HT-29 (cell line): ENCODE results near the gene MCCC1. TPM values are rescaled to one million over a fixed set of nuclear protein-coding genes. Genes with fewer than 3 reads are reported as not detected.

Experiments
- DNase-seq: peaks from one replicate; pipeline ENCODE4 v3.0.0-alpha.2; 2015; ENCODE audit warnings: low spot score
- total RNA-seq: library from RNA; depleted of rRNA; stranded (reverse); fragments of >200 nt; shearing (Covaris generic); gene quantifications from 2 replicates; pipeline ENCODE4 v1.2.3, GENCODE V29; 2014; rRNA removed

The MCCC1 gene
- total RNA-seq, 1 experiment from 2014 or later, result 16.2 TPM

- no peak for DNase-seq
These were observed 115.4 kb downstream of the MCCC1 start for GRCh38 chr3:182983876-182984275.

GRCh38 chr3:182981038-182981380, 118.3 kb downstream of the MCCC1 start:
- no peak for DNase-seq

GRCh38 chr3:182980204-182981037, 118.9 kb downstream of the MCCC1 start, which contains the start of gene DCUN1D1:
Gene DCUN1D1, minus strand, starts transcription at chr3:182980538. Its CDS starts 49 bp downstream, at chr3:182980489.
- DNase-seq, result peak; percentile 67

GRCh38 chr3:182979674-182980191, 119.6 kb downstream of the MCCC1 start:
- DNase-seq, result peak; percentile 53

- DNase-seq, result peak; percentile 47
These were observed 120.1 kb downstream of the MCCC1 start for GRCh38 chr3:182979103-182979673.

GRCh38 chr3:182978387-182978786, 120.9 kb downstream of the MCCC1 start:
- DNase-seq, result no peak

- no peak for DNase-seq
These were observed 126.2 kb downstream of the MCCC1 start for GRCh38 chr3:182973047-182973446.

- DNase-seq, result no peak
These were observed 126.9 kb downstream of the MCCC1 start for GRCh38 chr3:182972387-182972786.

- DNase-seq, result no peak
These were observed 127.7 kb downstream of the MCCC1 start for GRCh38 chr3:182971637-182972036.

GRCh38 chr3:182970811-182971418, 128.4 kb downstream of the MCCC1 start:
- peak; percentile 31 for DNase-seq

- no peak for DNase-seq
These were observed 129.4 kb downstream of the MCCC1 start for GRCh38 chr3:182969853-182970252.

GRCh38 chr3:182969277-182969676, 130.0 kb downstream of the MCCC1 start:
- no peak for DNase-seq

- no peak for DNase-seq
These were observed 131.8 kb downstream of the MCCC1 start for GRCh38 chr3:182967218-182968204.

- DNase-seq, result no peak
These were observed 133.4 kb downstream of the MCCC1 start for GRCh38 chr3:182965861-182966366.

Other genes starting within 250 kb of the MCCC1 start
- gene DCUN1D1, start 119.0 kb downstream of the MCCC1 start, total RNA-seq, result 8.3 and 13.4 TPM in 2 replicates
- gene LAMP3, start 63.2 kb upstream of the MCCC1 start, total RNA-seq, result not detected in 2 replicates
- gene B3GNT5, start 153.8 kb upstream of the MCCC1 start, total RNA-seq, result 6.7 and 8.3 TPM in 2 replicates